Aorta (tissue), 5 donors: Measurements from ENCODE around the gene SEMA3D. TPM values are rescaled to one million over a fixed set of nuclear protein-coding genes. Genes with fewer than 3 reads are reported as not detected.

ENCODE experiments used
- ATAC-seq: fragments of 200-7000 bp; cut with Tn5 transposase; one replicate; pipeline ENCODE4 v1.9.1; 2022; ENCODE audit warnings: moderate library complexity; ENCODE audit not compliant: low FRiP score
- DNase-seq, 2 donors: peaks; one replicate each; pipeline ENCODE4 v3.0.0-alpha.2; 2020
- H3K27ac ChIP-seq, 2 donors: one replicate each; pipeline ENCODE4 v1.5.1; 2013; ENCODE audit warnings: low read length in 2 of 2, mild to moderate bottlenecking in 2 of 2, moderate library complexity in 2 of 2, control low read depth in 1 of 2, inconsistent platforms in 1 of 2, low read depth in 1 of 2
- H3K27me3 ChIP-seq, 2 donors: one replicate each; pipeline ENCODE4 v1.6.1; 2013; ENCODE audit warnings: control low read depth in 1 of 2, low read length in 1 of 2, mild to moderate bottlenecking in 1 of 2, moderate library complexity in 1 of 2; ENCODE audit not compliant: insufficient read depth in 2 of 2, control insufficient read depth in 1 of 2
- H3K36me3 ChIP-seq, 2 donors: one replicate each; pipeline ENCODE4 v1.6.1; 2013; ENCODE audit warnings: control low read depth in 1 of 2, low read length in 1 of 2, mild to moderate bottlenecking in 1 of 2; ENCODE audit not compliant: insufficient read depth in 2 of 2, control insufficient read depth in 1 of 2
- H3K4me1 ChIP-seq, 2 donors: one replicate each; pipeline ENCODE4 v1.6.1; 2013; ENCODE audit warnings: low read length in 2 of 2, control low read depth in 1 of 2, mild to moderate bottlenecking in 1 of 2, moderate library complexity in 1 of 2; ENCODE audit not compliant: insufficient read depth in 2 of 2, control insufficient read depth in 1 of 2
- H3K4me3 ChIP-seq, 2 donors: one replicate each; pipeline ENCODE4 v1.5.1; 2013; ENCODE audit warnings: low read length in 2 of 2, control low read depth in 1 of 2, mild to moderate bottlenecking in 1 of 2
- H3K9me3 ChIP-seq: one replicate; pipeline ENCODE4 v1.6.1; 2013; ENCODE audit warnings: mild to moderate bottlenecking, low read length; ENCODE audit not compliant: control insufficient read depth
- WGBS, 2 donors: extraction: QIAGEN DNeasy Blood & Tissue Kit; methylation state at CpG; one replicate each; pipeline ENCODE4 v1.1.7; 2013; 5-methylcytosine and 5-hydroxymethylcytosine counted together
- intact Hi-C, 2 donors: fragments of 100-400 bp; cut with DNase I; formaldehyde crosslinking; loops; one replicate each; pipeline versions ENCODE4 v1.14.2 to v1.15.0; 2022
- polyA plus RNA-seq, 2 donors: library from polyadenylated mRNA; stranded (reverse); fragments of 200-250 nt; gene quantifications; one replicate each; pipeline ENCODE4 v1.2.3, GENCODE V29; 2013
- total RNA-seq, 2 donors: library from RNA; stranded (reverse); fragmentation: NEBNext Ultra II Directional; extraction: Animal tissue kit (Norgen Biotek cat#: 25700); gene quantifications; one replicate each; pipeline ENCODE4 v1.2.1, GENCODE V29; 2021
- donor health status: healthy with polysubstance abuse.
- donor health status: Bipolar disorder and iron deficiency.
- donor health status: DM: no; HTN: no; CAD: no.
- donor health status: DM: no; HTN: no; CAD: no.
- donor health status: DM: yes; HTN: yes; CAD: no.

The SEMA3D gene
- total and polyA plus RNA-seq, 4 donors: 3.5 to 50.7 (median 20.0) TPM

DNA sequence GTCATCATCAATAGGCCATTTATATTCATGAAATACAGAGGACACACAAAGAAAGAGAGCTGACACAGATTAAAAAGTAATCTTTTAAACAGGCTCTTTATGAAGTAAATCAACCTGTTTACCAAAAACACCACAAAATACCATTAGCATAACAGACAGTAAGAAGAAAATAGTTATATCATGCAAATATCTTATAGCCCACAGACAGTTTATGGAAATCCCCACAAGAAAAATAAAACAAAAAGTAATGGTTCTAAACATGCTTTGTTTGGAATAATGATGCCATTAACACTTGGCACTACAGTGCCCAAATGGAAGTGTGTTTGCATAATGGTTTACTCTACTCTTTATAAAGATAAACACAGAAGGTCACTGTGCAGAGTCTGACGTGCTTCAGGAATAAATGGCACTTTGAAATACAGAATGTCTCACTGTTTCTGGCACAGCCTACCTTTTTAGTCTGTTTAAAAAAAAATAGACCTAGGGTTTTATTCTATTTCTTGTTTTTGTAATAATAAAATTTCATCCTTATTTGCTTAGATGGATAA, 30.1 kb downstream of the SEMA3D start:
- Histone ChIP-seq H3K4me1 (no peaks in the 10 kb centered on the region), H3K9me3 (no peaks in the 10 kb centered on the region), H3K4me3 (no peak overlapping the region), H3K27me3 (no peaks in the 10 kb centered on the region), H3K36me3 (no peaks in the 10 kb centered on the region), H3K27ac (no peak overlapping the region)
- 6 to 10% methylated on average over 1 of the region's 1 CpG for WGBS, 2 donors
- DNase-seq: no peak
- intact Hi-C loops: no loop called here
- no peak for ATAC-seq

DNA sequence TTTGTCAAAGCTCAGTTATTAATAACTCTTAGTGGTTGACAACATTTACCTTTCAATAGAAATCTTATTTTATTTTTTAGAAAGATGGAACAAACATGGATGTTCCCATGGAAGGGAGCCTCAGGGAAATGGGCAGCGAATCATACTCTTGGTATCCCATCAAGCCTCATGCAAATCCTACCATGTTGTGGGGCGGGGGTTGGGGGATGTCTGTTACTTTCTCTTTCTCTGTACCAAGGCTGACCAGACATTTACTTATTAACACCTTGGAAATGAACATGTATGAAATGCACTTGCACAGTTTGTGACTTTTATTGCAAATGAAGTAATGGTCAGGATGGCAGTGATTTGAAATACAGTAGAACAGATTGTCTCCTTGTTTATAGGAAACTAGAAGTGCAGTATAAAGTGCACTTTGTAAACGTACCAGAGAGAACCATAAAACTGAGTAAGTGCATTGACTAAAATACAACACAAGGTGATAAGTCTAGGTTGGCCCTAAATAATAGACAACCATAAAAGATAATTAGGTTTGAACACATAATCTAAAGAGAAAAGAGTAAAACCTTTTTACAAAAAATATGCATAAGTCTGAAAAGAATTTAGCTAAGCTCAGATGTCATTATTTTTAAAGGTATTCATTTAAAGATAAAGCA, 32.4 kb downstream of the SEMA3D start:
- intact Hi-C loops: no loop called here
- DNase-seq (no peak), ATAC-seq (no peak)
- H3K27ac ChIP-seq: no peak overlapping the region
- no peaks in the 10 kb centered on the region for H3K36me3 ChIP-seq
- no peak overlapping the region for H3K4me3 ChIP-seq
- WGBS, 2 donors: 67 to 83% methylated on average over 3 of the region's 3 CpGs
- no peaks in the 10 kb centered on the region for H3K27me3 ChIP-seq
- H3K9me3 ChIP-seq: no peaks in the 10 kb centered on the region
- H3K4me1 ChIP-seq: no peaks in the 10 kb centered on the region

DNA sequence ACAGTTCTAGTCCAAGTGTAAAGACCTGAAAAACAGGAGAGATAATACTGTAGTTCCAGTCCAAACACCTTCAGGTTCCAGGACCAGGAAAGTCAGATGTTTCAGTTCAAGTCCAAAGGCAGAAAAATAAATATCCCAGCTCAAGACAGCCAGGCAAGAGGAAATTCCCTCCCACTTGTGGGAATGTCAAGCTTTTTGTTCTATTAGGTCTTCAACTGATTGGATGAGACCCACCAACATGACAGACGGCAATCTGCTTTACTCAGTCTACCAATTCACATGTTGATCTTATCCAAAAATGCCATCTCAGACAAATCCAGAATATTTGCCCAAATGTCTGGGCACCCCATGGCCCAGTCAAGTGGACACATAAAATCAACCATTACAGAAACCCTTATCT, 33.1 kb downstream of the SEMA3D start:
- H3K36me3 ChIP-seq: no peaks in the 10 kb centered on the region
- H3K9me3 ChIP-seq: no peaks in the 10 kb centered on the region
- intact Hi-C loops: no loop called here
- H3K4me3 ChIP-seq: no peak overlapping the region
- no peak for DNase-seq
- H3K27ac ChIP-seq: no peak overlapping the region
- no peaks in the 10 kb centered on the region for H3K27me3 ChIP-seq
- ATAC-seq: no peak
- 97 to 100% methylated on average over 1 of the region's 1 CpG for WGBS, 2 donors
- H3K4me1 ChIP-seq: no peaks in the 10 kb centered on the region

DNA sequence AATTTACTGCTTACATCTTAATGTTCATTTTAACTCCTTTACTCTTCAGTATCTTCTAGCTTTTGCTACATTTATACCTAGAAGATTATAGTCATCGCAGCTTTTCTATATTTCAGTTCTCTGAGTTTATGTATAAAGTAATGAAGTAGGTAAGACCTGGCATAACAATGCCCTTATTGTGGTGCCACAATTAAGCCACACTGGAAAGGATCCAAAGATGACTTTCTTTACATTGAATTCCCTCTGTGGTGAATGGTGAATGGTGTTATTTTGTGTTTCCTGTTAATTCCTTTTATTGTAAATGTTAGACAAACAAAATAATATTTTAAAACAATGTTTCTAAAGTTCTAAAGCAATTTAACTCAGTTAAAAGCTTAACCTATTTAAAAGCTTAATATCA, 36.2 kb downstream of the SEMA3D start:
- DNase-seq (no peak), ATAC-seq (no peak)
- WGBS, 2 donors: 95 to 97% methylated on average over 1 of the region's 1 CpG
- no peaks in the 10 kb centered on the region for H3K27me3 ChIP-seq
- H3K27ac ChIP-seq: no peak overlapping the region
- no peak overlapping the region for H3K4me3 ChIP-seq
- H3K36me3 ChIP-seq: no peaks in the 10 kb centered on the region
- no peaks in the 10 kb centered on the region for H3K4me1 ChIP-seq
- no peaks in the 10 kb centered on the region for H3K9me3 ChIP-seq
- intact Hi-C loops: no loop called here

DNA sequence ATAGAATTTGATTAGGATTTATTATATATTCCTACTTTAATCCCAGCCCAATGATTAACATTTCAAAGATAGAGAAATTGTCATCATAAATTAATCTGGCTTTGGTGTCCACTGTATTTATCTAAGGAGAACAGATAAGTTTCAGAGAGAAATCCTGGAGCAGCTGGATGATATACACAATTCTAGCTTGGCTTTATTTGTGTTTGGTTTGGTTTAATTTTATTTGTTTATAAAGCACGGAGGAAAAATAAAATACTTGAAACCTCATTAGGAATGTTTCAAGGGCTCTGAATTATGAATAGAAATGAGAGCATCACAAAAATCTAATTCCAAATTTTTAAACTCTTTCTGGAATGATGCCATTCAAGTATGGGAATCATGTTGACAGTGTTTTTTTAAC, 42.1 kb downstream of the SEMA3D start:
- H3K27me3 ChIP-seq: no peaks in the 10 kb centered on the region
- no peak for ATAC-seq
- H3K36me3 ChIP-seq: no peaks in the 10 kb centered on the region
- H3K4me1 ChIP-seq: no peaks in the 10 kb centered on the region
- no peaks in the 10 kb centered on the region for H3K9me3 ChIP-seq
- 72 to 73% methylated on average over 1 of the region's 1 CpG for WGBS, 2 donors
- no peak for DNase-seq
- intact Hi-C loops: no loop called here
- H3K27ac ChIP-seq: no peak overlapping the region
- no peak overlapping the region for H3K4me3 ChIP-seq

DNA sequence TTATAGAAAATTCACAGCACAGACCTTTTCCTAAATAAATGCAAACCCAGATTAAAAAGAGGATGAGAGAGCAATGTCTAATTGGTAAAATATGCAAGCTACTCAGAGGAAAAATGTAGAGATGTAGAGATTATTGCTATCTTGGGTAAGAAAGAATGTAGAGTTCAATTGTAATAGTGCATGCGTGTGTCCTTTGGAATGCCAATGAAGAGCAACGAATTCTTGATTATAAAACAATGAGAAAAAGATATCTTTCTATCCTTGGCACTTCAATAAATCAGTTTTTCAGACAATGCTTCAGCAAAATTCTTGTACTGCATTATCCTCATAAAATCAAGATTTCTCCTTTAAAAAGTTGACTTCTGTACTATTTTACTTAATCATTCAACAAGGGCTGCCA, 50.9 kb downstream of the SEMA3D start:
- ATAC-seq: no peak
- DNase-seq: no peak
- H3K27me3 ChIP-seq: no peaks in the 10 kb centered on the region
- H3K27ac ChIP-seq: no peak overlapping the region
- H3K4me3 ChIP-seq: no peak overlapping the region
- no peaks in the 10 kb centered on the region for H3K36me3 ChIP-seq
- no peaks in the 10 kb centered on the region for H3K9me3 ChIP-seq
- WGBS, 2 donors: 73 to 75% methylated on average over 2 of the region's 2 CpGs
- H3K4me1 ChIP-seq: no peaks in the 10 kb centered on the region
- intact Hi-C loops: no loop called here

DNA sequence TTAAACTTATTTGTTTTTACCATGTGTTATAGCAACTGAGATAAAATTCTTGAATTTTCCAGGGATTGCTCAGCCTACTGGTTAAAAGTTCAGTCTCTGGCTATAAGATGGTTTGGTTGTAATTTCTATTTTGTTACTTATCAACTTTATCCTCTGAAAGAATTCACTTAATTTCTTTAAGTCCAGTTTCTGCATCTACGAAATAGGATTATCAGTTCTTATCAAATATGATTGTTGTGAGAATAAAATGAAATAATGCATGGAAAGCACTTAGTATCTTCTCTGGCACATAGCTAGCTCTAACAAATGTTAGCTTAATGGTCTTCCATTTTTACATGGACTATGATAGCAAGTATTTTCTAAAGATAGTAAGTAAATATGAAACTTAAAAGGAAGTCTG, 53.3 kb downstream of the SEMA3D start:
- DNase-seq: no peak
- H3K27ac ChIP-seq: no peak overlapping the region
- no peaks in the 10 kb centered on the region for H3K9me3 ChIP-seq
- no peak overlapping the region for H3K4me3 ChIP-seq
- H3K36me3 ChIP-seq: no peaks in the 10 kb centered on the region
- no peaks in the 10 kb centered on the region for H3K4me1 ChIP-seq
- H3K27me3 ChIP-seq: no peaks in the 10 kb centered on the region
- intact Hi-C loops: no loop called here
- no peak for ATAC-seq
- 69 to 77% methylated on average over 1 of the region's 1 CpG for WGBS, 2 donors

DNA sequence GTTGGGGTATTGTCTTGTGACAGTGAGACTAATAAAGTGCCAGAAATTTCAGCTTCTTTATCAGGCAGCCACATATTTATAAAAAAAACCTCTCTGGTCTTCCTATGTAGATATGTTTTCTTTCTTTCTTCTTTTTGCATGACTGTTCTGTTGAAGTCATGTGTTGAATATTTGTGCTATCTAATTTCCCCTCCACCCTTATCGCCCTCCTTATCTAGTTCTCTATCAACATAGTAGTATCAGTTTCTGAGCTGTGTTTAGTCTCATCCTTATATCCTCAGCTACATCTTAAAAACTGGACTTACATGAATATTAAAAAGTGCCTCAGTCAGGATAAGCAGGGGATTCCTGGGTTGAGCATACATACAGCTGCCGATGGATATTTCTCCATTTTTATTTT, 53.9 kb downstream of the SEMA3D start:
- H3K36me3 ChIP-seq: no peaks in the 10 kb centered on the region
- H3K27ac ChIP-seq: no peak overlapping the region
- H3K27me3 ChIP-seq: no peaks in the 10 kb centered on the region
- no peak for ATAC-seq
- no peak for DNase-seq
- 77 to 84% methylated on average over 2 of the region's 2 CpGs for WGBS, 2 donors
- H3K9me3 ChIP-seq: no peaks in the 10 kb centered on the region
- no peaks in the 10 kb centered on the region for H3K4me1 ChIP-seq
- no peak overlapping the region for H3K4me3 ChIP-seq
- intact Hi-C loops: no loop called here

- Histone ChIP-seq H3K4me1 (no peaks in the 10 kb centered on the region), H3K27me3 (no peaks in the 10 kb centered on the region), H3K36me3 (no peaks in the 10 kb centered on the region), H3K27ac (no peak overlapping the region), H3K9me3 (no peaks in the 10 kb centered on the region), H3K4me3 (no peak overlapping the region)
- WGBS, 2 donors: 98% methylated on average over 4 of the region's 4 CpGs
- intact Hi-C loops: no loop called here
- ATAC-seq: no peak
- DNase-seq: no peak
These were observed 56.2 kb downstream of the SEMA3D start for GRCh38 chr7:85130702-85131101.
